ENCODE results near the gene ATP6V0A4. TPM values are rescaled to one million over a fixed set of nuclear protein-coding genes. Genes with fewer than 3 reads are reported as not detected.

Gene ATP6V0A4
- total RNA-seq, 3 donors from 2014 or later: 2.6 to 4.7 TPM; not detected in 1

DNA sequence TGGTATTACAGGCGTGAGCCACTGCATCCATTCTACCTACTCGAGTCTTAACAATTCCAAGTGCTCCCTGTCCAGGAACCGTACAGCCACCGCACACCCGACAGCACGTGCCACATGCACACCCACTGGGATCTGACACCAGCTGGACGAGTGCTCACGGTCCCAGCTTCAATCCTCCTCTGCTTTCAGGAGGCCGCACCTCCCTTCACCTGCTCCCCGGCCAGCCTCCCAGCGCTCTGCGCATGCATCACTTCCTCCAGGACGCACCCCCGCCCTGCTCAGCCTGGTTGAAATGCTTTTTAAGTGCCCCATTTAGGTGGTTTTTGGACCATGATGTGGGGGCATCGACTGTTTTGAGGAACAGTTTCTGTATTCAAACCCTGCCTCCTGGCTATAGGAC lies 47.5 kb downstream of the ATP6V0A4 start:
- Histone ChIP-seq H3K4me3 (no peak overlapping the region), H3K27ac (no peak overlapping the region), H3K36me3 (no peaks in the 10 kb centered on the region), H3K27me3 (no peaks in the 10 kb centered on the region), H3K9me3 (no peaks in the 10 kb centered on the region), H3K4me1 (no peaks in the 10 kb centered on the region)
- intact Hi-C loops (cut with DNase I; ENCODE audit: low total_unique reads): no loop called here
- TF ChIP-seq, protein P1, sequence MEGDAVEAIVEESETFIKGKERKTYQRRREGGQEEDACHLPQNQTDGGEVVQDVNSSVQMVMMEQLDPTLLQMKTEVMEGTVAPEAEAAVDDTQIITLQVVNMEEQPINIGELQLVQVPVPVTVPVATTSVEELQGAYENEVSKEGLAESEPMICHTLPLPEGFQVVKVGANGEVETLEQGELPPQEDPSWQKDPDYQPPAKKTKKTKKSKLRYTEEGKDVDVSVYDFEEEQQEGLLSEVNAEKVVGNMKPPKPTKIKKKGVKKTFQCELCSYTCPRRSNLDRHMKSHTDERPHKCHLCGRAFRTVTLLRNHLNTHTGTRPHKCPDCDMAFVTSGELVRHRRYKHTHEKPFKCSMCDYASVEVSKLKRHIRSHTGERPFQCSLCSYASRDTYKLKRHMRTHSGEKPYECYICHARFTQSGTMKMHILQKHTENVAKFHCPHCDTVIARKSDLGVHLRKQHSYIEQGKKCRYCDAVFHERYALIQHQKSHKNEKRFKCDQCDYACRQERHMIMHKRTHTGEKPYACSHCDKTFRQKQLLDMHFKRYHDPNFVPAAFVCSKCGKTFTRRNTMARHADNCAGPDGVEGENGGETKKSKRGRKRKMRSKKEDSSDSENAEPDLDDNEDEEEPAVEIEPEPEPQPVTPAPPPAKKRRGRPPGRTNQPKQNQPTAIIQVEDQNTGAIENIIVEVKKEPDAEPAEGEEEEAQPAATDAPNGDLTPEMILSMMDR (IDR thresholded peaks at IDR 0.05): no peak
- no peak for TF ChIP-seq POLR2A (IDR thresholded peaks at IDR 0.05)
- TF ChIP-seq POLR2AphosphoS5 (IDR thresholded peaks at IDR 0.05): no peak
- DNase-seq (ENCODE audit: low spot score in 2 of 2): no peak

DNA sequence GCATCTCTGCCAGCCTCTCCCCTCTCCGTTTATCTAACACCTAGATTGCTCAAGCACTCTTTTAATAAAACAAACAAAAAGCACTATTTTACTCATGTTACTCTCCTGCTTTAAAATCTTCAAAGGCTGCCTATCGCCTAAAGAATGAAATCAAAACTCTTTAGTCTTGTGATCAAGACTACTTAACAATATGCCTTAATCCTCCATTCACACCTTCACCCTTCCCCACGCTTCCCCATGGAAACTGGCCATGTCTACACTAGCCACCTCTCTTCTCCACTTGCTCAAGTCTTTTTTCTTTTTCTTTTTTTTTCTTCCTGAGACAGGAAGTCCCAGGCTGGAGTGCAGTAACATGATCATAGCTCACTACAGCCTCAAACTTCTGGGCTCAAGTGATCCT lies 48.0 kb downstream of the ATP6V0A4 start:
- DNase-seq (ENCODE audit: low spot score in 2 of 2): no peak
- H3K27ac ChIP-seq: no peak overlapping the region
- H3K4me1 ChIP-seq: no peaks in the 10 kb centered on the region
- no peaks in the 10 kb centered on the region for H3K9me3 ChIP-seq
- TF ChIP-seq, protein P1 (IDR thresholded peaks at IDR 0.05): no peak
- TF ChIP-seq POLR2A (IDR thresholded peaks at IDR 0.05) (no peak), POLR2AphosphoS5 (IDR thresholded peaks at IDR 0.05) (no peak)
- H3K36me3 ChIP-seq: no peaks in the 10 kb centered on the region
- H3K4me3 ChIP-seq: no peak overlapping the region
- H3K27me3 ChIP-seq: no peaks in the 10 kb centered on the region
- intact Hi-C loops (cut with DNase I; ENCODE audit: low total_unique reads): no loop called here

DNA sequence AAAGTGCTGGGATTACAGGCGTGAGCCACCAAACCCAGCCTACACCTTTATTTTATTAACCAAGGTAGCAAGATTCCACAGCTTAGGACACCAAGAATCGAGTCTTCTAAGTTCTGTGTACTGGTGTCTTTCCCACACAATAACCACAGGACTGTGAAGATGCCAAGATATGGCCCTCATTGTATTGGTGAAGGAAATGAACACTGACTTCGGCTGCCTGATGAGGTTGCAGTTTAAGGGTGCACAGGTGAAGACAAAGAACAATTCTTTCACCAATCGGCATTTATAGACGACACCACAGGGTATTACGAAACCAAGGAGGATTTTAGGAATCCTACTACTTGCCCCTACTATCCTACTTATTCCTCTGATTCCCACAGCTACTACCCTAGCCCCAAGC lies 49.3 kb downstream of the ATP6V0A4 start:
- Histone ChIP-seq H3K36me3 (no peaks in the 10 kb centered on the region), H3K27me3 (no peaks in the 10 kb centered on the region), H3K27ac (no peak overlapping the region), H3K4me1 (no peaks in the 10 kb centered on the region), H3K4me3 (no peak overlapping the region), H3K9me3 (no peaks in the 10 kb centered on the region)
- intact Hi-C loops (cut with DNase I; ENCODE audit: low total_unique reads): no loop called here
- no peak for TF ChIP-seq POLR2A (IDR thresholded peaks at IDR 0.05)
- TF ChIP-seq, protein P1 (IDR thresholded peaks at IDR 0.05): no peak
- no peak for TF ChIP-seq POLR2AphosphoS5 (IDR thresholded peaks at IDR 0.05)
- DNase-seq (ENCODE audit: low spot score in 2 of 2): no peak

DNA sequence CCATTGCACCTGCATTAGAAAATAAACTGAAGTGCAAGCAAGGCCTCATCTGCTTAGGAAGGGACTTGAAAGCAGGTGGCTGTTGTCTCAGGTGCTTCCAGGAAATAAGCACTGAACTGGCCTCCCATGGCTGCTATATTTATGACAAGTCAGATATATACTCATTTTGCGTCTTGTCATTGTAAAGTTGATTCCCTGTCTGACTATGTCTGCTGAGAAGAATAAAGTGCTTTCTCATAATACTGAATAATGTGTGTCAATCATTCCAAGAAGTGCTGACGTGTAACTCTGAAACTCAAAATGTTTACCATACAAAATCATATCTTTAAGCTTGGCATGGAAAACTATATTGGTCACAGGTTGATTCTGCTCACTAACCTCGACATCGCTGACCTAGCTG lies 51.9 kb downstream of the ATP6V0A4 start:
- no peak overlapping the region for H3K27ac ChIP-seq
- no peaks in the 10 kb centered on the region for H3K36me3 ChIP-seq
- no peak overlapping the region for H3K4me3 ChIP-seq
- DNase-seq (ENCODE audit: low spot score in 2 of 2): no peak
- TF ChIP-seq POLR2A (IDR thresholded peaks at IDR 0.05) (no peak), POLR2AphosphoS5 (IDR thresholded peaks at IDR 0.05) (no peak)
- TF ChIP-seq, protein P1 (IDR thresholded peaks at IDR 0.05): no peak
- no peaks in the 10 kb centered on the region for H3K27me3 ChIP-seq
- no peaks in the 10 kb centered on the region for H3K9me3 ChIP-seq
- intact Hi-C loops (cut with DNase I; ENCODE audit: low total_unique reads): no loop called here
- H3K4me1 ChIP-seq: no peaks in the 10 kb centered on the region

DNA sequence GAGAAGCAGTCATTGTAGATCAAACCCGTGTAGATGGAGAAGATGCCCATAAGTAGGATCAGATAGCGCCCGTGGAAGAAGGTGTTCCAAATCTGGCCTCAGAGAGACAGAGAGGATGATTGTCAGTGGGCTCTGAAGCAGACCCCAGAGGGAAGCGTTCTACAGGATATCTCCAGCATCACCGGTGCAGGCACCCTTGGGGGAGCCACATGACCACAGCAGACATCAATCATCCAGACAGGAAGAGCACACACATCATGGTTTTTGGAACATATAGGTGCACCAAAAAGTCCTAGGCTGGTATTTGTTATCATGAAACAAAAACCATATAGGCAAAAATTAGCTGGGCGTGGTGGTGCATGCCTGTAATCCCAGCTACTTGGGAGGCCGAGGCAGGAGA lies 52.8 kb downstream of the ATP6V0A4 start:
- DNase-seq (ENCODE audit: low spot score in 2 of 2): no peak
- H3K36me3 ChIP-seq: no peaks in the 10 kb centered on the region
- H3K4me1 ChIP-seq: no peaks in the 10 kb centered on the region
- no peaks in the 10 kb centered on the region for H3K9me3 ChIP-seq
- no peak for TF ChIP-seq POLR2AphosphoS5 (IDR thresholded peaks at IDR 0.05)
- TF ChIP-seq, protein P1 (IDR thresholded peaks at IDR 0.05): no peak
- no peak for TF ChIP-seq POLR2A (IDR thresholded peaks at IDR 0.05)
- H3K4me3 ChIP-seq: no peak overlapping the region
- no peaks in the 10 kb centered on the region for H3K27me3 ChIP-seq
- no peak overlapping the region for H3K27ac ChIP-seq
- intact Hi-C loops (cut with DNase I; ENCODE audit: low total_unique reads): no loop called here

All from breast epithelium (tissue), 4 donors.